Neural progenitor cell (in vitro differentiated cells): ENCODE results near the gene FHAD1. TPM values are rescaled to one million over a fixed set of nuclear protein-coding genes. Genes with fewer than 3 reads are reported as not detected.
"Not testable (repeated sequence)": the region's sequence is repeated elsewhere in the genome, so short reads cannot be mapped to it uniquely, and the experiment has no call there.

ENCODE experiments used
- DNase-seq: peaks from one replicate; pipeline ENCODE4 v3.0.0-alpha.2; 2016; ENCODE audit warnings: low spot score
- H2AFZ ChIP-seq: fragments of 200-600 bp; sonication (generic); replicated peaks from 2 replicates; pipeline ENCODE4 v1.6.1; 2016; ENCODE audit warnings: antibody characterized with exemption
- H3F3A ChIP-seq: fragments of 200-600 bp; sonication (generic); 2 replicates; pipeline ENCODE4 v1.6.1; 2016; ENCODE audit warnings: antibody characterized with exemption, low read depth
- H3K27ac ChIP-seq: fragments of 200-600 bp; sonication (generic); 2 replicates; pipeline ENCODE4 v1.5.1; 2016; ENCODE audit warnings: mild to moderate bottlenecking
- H3K27me3 ChIP-seq: fragments of 200-600 bp; sonication (generic); 2 replicates; pipeline ENCODE4 v1.6.1; 2016; ENCODE audit warnings: mild to moderate bottlenecking, moderate library complexity
- H3K36me3 ChIP-seq: fragments of 200-600 bp; sonication (generic); 2 replicates; pipeline ENCODE4 v1.5.1; 2016
- H3K4me1 ChIP-seq: fragments of 200-600 bp; sonication (generic); 2 replicates; pipeline ENCODE4 v1.6.1; 2016; ENCODE audit warnings: mixed run types
- H3K4me2 ChIP-seq: fragments of 200-600 bp; sonication (generic); 2 replicates; pipeline ENCODE4 v1.6.1; 2016
- H3K4me3 ChIP-seq: fragments of 200-600 bp; sonication (generic); 2 replicates; pipeline ENCODE4 v1.5.1; 2016
- H3K79me2 ChIP-seq: fragments of 200-600 bp; sonication (generic); 2 replicates; pipeline ENCODE4 v1.6.1; 2016; ENCODE audit warnings: low read depth
- H3K9ac ChIP-seq: fragments of 200-600 bp; sonication (generic); 2 replicates; pipeline ENCODE4 v1.6.1; 2016
- H3K9me3 ChIP-seq: fragments of 200-600 bp; sonication (generic); 2 replicates; pipeline ENCODE4 v1.5.1; 2016; ENCODE audit warnings: low read depth
- H4K20me1 ChIP-seq: fragments of 200-600 bp; sonication (generic); 2 replicates; pipeline ENCODE4 v1.6.1; 2016; ENCODE audit warnings: low read depth
- H3K27ac Mint-ChIP-seq: 3 replicates; pipeline ENCODE4 v1.8.0; 2021; ENCODE audit warnings: mixed read lengths
- H3K27me3 Mint-ChIP-seq: 2 replicates; pipeline ENCODE4 v1.8.0; 2022; ENCODE audit warnings: low read depth, mild to moderate bottlenecking, inconsistent platforms, moderate library complexity, mixed read lengths; ENCODE audit not compliant: insufficient read depth
- H3K36me3 Mint-ChIP-seq: 3 replicates; pipeline ENCODE4 v1.8.0; 2021; ENCODE audit warnings: mixed read lengths
- H3K4me1 Mint-ChIP-seq: 3 replicates; pipeline ENCODE4 v1.8.0; 2021; ENCODE audit warnings: mixed read lengths
- H3K4me3 Mint-ChIP-seq: 3 replicates; pipeline ENCODE4 v1.8.0; 2021; ENCODE audit warnings: mild to moderate bottlenecking, moderate library complexity, mixed read lengths
- H3K9me3 Mint-ChIP-seq: 3 replicates; pipeline ENCODE4 v1.8.0; 2020; ENCODE audit warnings: mixed read lengths
- EZH2 ChIP-seq: fragments of 200-600 bp; sonication (generic); IDR thresholded peaks from 2 replicates; pipeline ENCODE4 v1.6.1; 2017; ENCODE audit warnings: antibody characterized with exemption, mild to moderate bottlenecking, moderate library complexity
- EZH2phosphoT487 ChIP-seq: fragments of 200-600 bp; sonication (generic); IDR thresholded peaks from 2 replicates; pipeline ENCODE4 v1.6.1; 2017; ENCODE audit warnings: antibody characterized with exemption
- total RNA-seq: library from RNA; depleted of rRNA; stranded (reverse); fragments of >200 nt; gene quantifications from 2 replicates; pipeline ENCODE4 v1.2.3, GENCODE V29; 2015; ENCODE audit warnings: low replicate concordance
- TF ChIP-seq, protein P1 (sequence below): fragments of 200-600 bp; sonication (generic); IDR thresholded peaks from 2 replicates; pipeline ENCODE4 v1.5.1; 2017; ENCODE audit warnings: antibody characterized with exemption, mild to moderate bottlenecking

Gene FHAD1
- total RNA-seq, 1 donor from 2014 or later: 9.1 TPM

GRCh38 chr1:15295696-15296095, 48.7 kb downstream of the FHAD1 start:
- H3K36me3 ChIP-seq: no peaks in the 10 kb centered on the region
- H3K4me1 ChIP-seq: no peaks in the 10 kb centered on the region
- no peak overlapping the region for H3K9ac ChIP-seq
- H3K4me3 Mint-ChIP-seq: no peak overlapping the region
- H3K27me3 ChIP-seq: no peaks in the 10 kb centered on the region
- DNase-seq: no peak
- no peaks in the 10 kb centered on the region for H3K9me3 Mint-ChIP-seq
- peaks cover 5% of the 10 kb centered on the region for H3K9me3 ChIP-seq
- H4K20me1 ChIP-seq: no peaks in the 10 kb centered on the region
- H3K4me1 Mint-ChIP-seq: peaks cover 3% of the 10 kb centered on the region
- H3K27me3 Mint-ChIP-seq: peaks cover 3% of the 10 kb centered on the region
- no peak overlapping the region for H3K4me2 ChIP-seq
- no peaks in the 10 kb centered on the region for H3F3A ChIP-seq
- no peak overlapping the region for H2AFZ ChIP-seq
- no peak overlapping the region for H3K27ac Mint-ChIP-seq
- TF ChIP-seq, protein P1, sequence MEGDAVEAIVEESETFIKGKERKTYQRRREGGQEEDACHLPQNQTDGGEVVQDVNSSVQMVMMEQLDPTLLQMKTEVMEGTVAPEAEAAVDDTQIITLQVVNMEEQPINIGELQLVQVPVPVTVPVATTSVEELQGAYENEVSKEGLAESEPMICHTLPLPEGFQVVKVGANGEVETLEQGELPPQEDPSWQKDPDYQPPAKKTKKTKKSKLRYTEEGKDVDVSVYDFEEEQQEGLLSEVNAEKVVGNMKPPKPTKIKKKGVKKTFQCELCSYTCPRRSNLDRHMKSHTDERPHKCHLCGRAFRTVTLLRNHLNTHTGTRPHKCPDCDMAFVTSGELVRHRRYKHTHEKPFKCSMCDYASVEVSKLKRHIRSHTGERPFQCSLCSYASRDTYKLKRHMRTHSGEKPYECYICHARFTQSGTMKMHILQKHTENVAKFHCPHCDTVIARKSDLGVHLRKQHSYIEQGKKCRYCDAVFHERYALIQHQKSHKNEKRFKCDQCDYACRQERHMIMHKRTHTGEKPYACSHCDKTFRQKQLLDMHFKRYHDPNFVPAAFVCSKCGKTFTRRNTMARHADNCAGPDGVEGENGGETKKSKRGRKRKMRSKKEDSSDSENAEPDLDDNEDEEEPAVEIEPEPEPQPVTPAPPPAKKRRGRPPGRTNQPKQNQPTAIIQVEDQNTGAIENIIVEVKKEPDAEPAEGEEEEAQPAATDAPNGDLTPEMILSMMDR: no peak
- no peak for TF ChIP-seq EZH2phosphoT487
- no peak for TF ChIP-seq EZH2
- H3K4me3 ChIP-seq: no peak overlapping the region
- H3K36me3 Mint-ChIP-seq: no peaks in the 10 kb centered on the region
- H3K27ac ChIP-seq: no peak overlapping the region
- no peaks in the 10 kb centered on the region for H3K79me2 ChIP-seq

DNA sequence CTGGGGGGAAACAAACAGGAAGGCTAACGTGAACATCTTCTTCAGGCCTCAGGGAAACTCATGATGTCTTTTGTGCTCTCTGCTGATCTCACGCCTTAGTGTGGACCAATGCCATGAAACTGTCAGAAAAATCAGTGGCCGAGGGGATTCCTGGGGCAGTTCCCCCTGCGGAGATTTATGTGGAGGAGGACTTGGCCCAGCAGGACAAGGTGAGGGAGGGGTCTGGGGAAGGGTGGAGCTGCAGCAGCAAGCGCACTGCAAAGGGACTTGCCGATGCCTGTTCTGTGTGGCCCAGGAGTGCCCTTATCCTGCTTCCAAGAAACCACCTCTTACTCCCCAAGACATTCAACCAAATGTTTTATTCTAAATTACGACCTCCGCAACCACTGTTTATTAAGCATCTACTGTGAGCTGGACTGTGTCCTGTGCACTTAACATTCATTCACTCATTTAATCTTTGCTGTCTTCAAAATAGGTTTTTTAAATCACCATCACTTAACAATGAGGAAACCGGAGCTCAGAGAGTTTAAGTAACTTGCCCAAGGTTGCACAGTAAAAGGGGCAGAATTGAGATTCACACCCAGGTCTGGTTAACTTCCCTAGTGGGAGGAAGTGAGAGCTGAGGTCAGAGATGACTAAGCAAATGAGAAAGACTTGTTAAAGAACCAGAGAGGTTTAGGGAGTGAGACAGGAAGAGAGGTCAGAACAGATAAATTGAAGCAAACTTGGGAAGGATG, 49.7 kb downstream of the FHAD1 start:
- H4K20me1 ChIP-seq: no peaks in the 10 kb centered on the region
- no peaks in the 10 kb centered on the region for H3F3A ChIP-seq
- Mint-ChIP-seq H3K4me1 (peaks cover 3% of the 10 kb centered on the region), H3K9me3 (no peaks in the 10 kb centered on the region), H3K27me3 (peaks cover 5% of the 10 kb centered on the region), H3K36me3 (no peaks in the 10 kb centered on the region), H3K4me3 (no peak overlapping the region), H3K27ac (no peak overlapping the region)
- H3K4me1 ChIP-seq: no peaks in the 10 kb centered on the region
- H3K4me2 ChIP-seq: no peak overlapping the region
- no peak for TF ChIP-seq EZH2
- no peak for TF ChIP-seq EZH2phosphoT487
- TF ChIP-seq, protein P1: no peak
- peaks cover 5% of the 10 kb centered on the region for H3K9me3 ChIP-seq
- no peak overlapping the region for H3K4me3 ChIP-seq
- H3K27ac ChIP-seq: no peak overlapping the region
- no peak overlapping the region for H2AFZ ChIP-seq
- no peaks in the 10 kb centered on the region for H3K79me2 ChIP-seq
- H3K27me3 ChIP-seq: no peaks in the 10 kb centered on the region
- no peak overlapping the region for H3K9ac ChIP-seq
- H3K36me3 ChIP-seq: no peaks in the 10 kb centered on the region
- no peak for DNase-seq

DNA sequence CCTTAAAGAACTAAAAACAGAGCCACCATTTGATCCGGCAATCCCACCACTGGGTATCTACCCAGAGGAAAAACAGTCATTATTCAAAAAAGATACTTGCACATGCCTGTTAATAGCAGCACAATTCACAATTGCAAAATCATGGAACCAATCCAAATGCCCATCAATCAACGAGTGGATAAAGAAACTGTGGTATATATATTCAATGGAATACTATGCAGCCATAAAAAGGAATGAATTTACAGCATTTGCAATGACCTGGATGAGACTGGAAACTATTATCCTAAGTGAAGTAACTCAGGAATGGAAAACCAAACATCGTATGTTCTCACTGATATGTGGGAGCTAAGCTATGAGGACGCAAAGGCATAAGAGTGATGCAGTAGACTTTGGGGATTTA, 51.0 kb downstream of the FHAD1 start:
- H3K9me3 Mint-ChIP-seq, H2AFZ ChIP-seq, H3K27ac Mint-ChIP-seq, H3K4me3 ChIP-seq, H3K27ac ChIP-seq, H3K36me3 Mint-ChIP-seq, H3K4me1 ChIP-seq, H3K9me3 ChIP-seq, H3K36me3 ChIP-seq, H3K4me2 ChIP-seq, H3K79me2 ChIP-seq, DNase-seq, H3F3A ChIP-seq, H3K9ac ChIP-seq, H3K27me3 Mint-ChIP-seq, H4K20me1 ChIP-seq, H3K4me1 Mint-ChIP-seq, H3K27me3 ChIP-seq: not testable (repeated sequence)
- peak overlapping the region; percentile 58 for H3K4me3 Mint-ChIP-seq

DNA sequence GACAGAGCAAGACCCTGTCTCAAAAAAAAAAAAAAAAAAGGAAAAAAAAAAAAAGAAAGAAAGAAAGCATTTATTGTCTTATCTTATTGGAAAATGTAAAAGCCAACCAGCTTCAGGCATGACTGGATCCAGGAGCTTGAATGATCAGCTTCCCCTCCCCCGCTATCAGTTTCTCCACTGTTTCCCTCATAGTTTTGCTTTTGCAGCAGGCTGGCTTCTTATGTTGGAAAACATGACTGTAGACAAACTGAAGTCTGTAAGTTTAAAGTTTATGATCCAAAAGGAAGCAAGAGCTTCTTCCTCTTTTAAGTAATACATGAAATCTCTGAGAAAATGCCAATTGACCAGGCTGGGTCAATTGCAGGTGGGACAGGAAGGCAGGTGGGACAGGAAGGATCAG, 52.2 kb downstream of the FHAD1 start:
- Histone ChIP-seq H3K36me3 (no peaks in the 10 kb centered on the region), H3K27me3 (no peaks in the 10 kb centered on the region), H3K4me1 (no peaks in the 10 kb centered on the region), H3K9ac (no peak overlapping the region), H3K79me2 (no peaks in the 10 kb centered on the region), H3K27ac (no peak overlapping the region), H3K4me3 (no peak overlapping the region), H3F3A (no peaks in the 10 kb centered on the region), H4K20me1 (no peaks in the 10 kb centered on the region), H3K9me3 (peaks cover 5% of the 10 kb centered on the region), H2AFZ (no peak overlapping the region), H3K4me2 (no peak overlapping the region)
- TF ChIP-seq EZH2 (no peak), EZH2phosphoT487 (no peak)
- TF ChIP-seq, protein P1: no peak
- H3K36me3 Mint-ChIP-seq: no peaks in the 10 kb centered on the region
- H3K4me1 Mint-ChIP-seq: peaks cover 3% of the 10 kb centered on the region
- H3K27ac Mint-ChIP-seq: no peak overlapping the region
- H3K27me3 Mint-ChIP-seq: peaks cover 4% of the 10 kb centered on the region
- DNase-seq: no peak
- H3K4me3 Mint-ChIP-seq: no peak overlapping the region
- H3K9me3 Mint-ChIP-seq: no peaks in the 10 kb centered on the region
